PFSK-1 (cell line): ENCODE data around the gene GTF3C4.

Experiments
- POLR2AphosphoS5 ChIP-seq: IDR thresholded peaks from 2 replicates; pipeline ENCODE4 v1.6.1; 2012; ENCODE audit warnings: low read depth, mild to moderate bottlenecking, control low read depth, low read length, moderate library complexity
- REST ChIP-seq, 2 experiments: IDR thresholded peaks; 2 replicates each; pipeline versions ENCODE4 v1.6.1 to v1.8.0; 2011 to 2012; ENCODE audit warnings: low read depth in 2 of 2, low read length in 2 of 2, control low read depth in 1 of 2, inconsistent platforms in 1 of 2, mild to moderate bottlenecking in 1 of 2, moderate library complexity in 1 of 2; ENCODE audit not compliant: insufficient read depth in 1 of 2
- TAF1 ChIP-seq: IDR thresholded peaks from 2 replicates; pipeline ENCODE4 v1.6.1; 2012; ENCODE audit warnings: low read length, control low read depth, borderline replicate concordance; ENCODE audit not compliant: insufficient read depth

- TF ChIP-seq POLR2AphosphoS5 = no peak
- TF ChIP-seq TAF1 = no peak
- no peak for TF ChIP-seq REST (IDR thresholded peaks at IDR 0.05; ENCODE audit: insufficient read depth in 1 of 2, low read depth in 2 of 2, low read length in 2 of 2)
Observed at GRCh38 chr9:132721661-132722060, 51.4 kb downstream of the GTF3C4 start.
